Lower leg skin (tissue), 3 donors: ENCODE results near the gene XKR8.

Source experiments
- CTCF ChIP-seq, 3 donors: fragments of 450-650 bp; IDR thresholded peaks; one replicate each; pipeline ENCODE4 v1.5.1; 2016; ENCODE audit warnings: antibody characterized with exemption in 3 of 3, mild to moderate bottlenecking in 3 of 3, moderate library complexity in 2 of 3
- POLR2A ChIP-seq, 2 donors: fragments of 450-650 bp; IDR thresholded peaks; one replicate each; pipeline ENCODE4 v1.6.1; 2016 to 2017; ENCODE audit warnings: antibody characterized with exemption in 2 of 2, mild to moderate bottlenecking in 1 of 2, moderate library complexity in 1 of 2

- TF ChIP-seq CTCF (IDR thresholded peaks at IDR 0.05) (no peak), POLR2A (IDR thresholded peaks at IDR 0.05) (no peak)
Observed at GRCh38 chr1:27949027-27949426, 10.7 kb upstream of the XKR8 start.
